SK-N-SH treated with all-trans-retinoic acid at 6 μM for 48 hours (cell line): Measurements from ENCODE around the gene AP2A2.

Source experiments
- ARNTL ChIP-seq: fragments of 450-650 bp; formaldehyde crosslinking; IDR thresholded peaks from 2 replicates; pipeline ENCODE4 v1.5.0; 2020; ENCODE audit warnings: low read depth, mild to moderate bottlenecking, moderate library complexity, borderline replicate concordance
- BACH2 ChIP-seq: fragments of 250-450 bp; sonication (Bioruptor Pico); IDR thresholded peaks from 2 replicates; pipeline ENCODE4 v1.9.0; 2021; ENCODE audit warnings: mild to moderate bottlenecking, borderline replicate concordance
- CSDC2 ChIP-seq: fragments of 250-450 bp; sonication (Bioruptor Pico); IDR thresholded peaks from 2 replicates; pipeline ENCODE4 v1.5.0; 2020; ENCODE audit warnings: mild to moderate bottlenecking, moderate library complexity
- ESRRG ChIP-seq: fragments of 250-450 bp; sonication (Bioruptor Pico); IDR thresholded peaks from 2 replicates; pipeline ENCODE4 v1.6.1; 2021; ENCODE audit warnings: mild to moderate bottlenecking
- GLIS3 ChIP-seq: fragments of 250-450 bp; sonication (Bioruptor Pico); IDR thresholded peaks from 2 replicates; pipeline ENCODE4 v1.5.0; 2020; ENCODE audit warnings: mild to moderate bottlenecking, moderate library complexity
- OSR1 ChIP-seq: fragments of 250-450 bp; sonication (Bioruptor Pico); IDR thresholded peaks from 2 replicates; pipeline ENCODE4 v1.8.0; 2022; ENCODE audit warnings: moderate library complexity, mild to moderate bottlenecking, inconsistent platforms
- RARB ChIP-seq: fragments of 250-450 bp; sonication (Bioruptor Pico); IDR thresholded peaks from 2 replicates; pipeline ENCODE4 v1.8.0; 2021; ENCODE audit warnings: mild to moderate bottlenecking, moderate library complexity
- ZNF8 ChIP-seq: fragments of 450-650 bp; formaldehyde crosslinking; IDR thresholded peaks from 2 replicates; pipeline ENCODE4 v1.5.0; 2020; ENCODE audit warnings: mild to moderate bottlenecking, moderate library complexity
- TF ChIP-seq, protein P1 (sequence below): fragments of 250-450 bp; sonication (Bioruptor Pico); IDR thresholded peaks from 2 replicates; pipeline ENCODE4 v1.8.0; 2021; ENCODE audit warnings: low read depth, mild to moderate bottlenecking, moderate library complexity, borderline replicate concordance
- TF ChIP-seq, protein P2 (sequence below): fragments of 250-450 bp; sonication (Bioruptor Pico); IDR thresholded peaks from 2 replicates; pipeline ENCODE4 v1.5.1; 2020; ENCODE audit warnings: low read depth, mild to moderate bottlenecking, moderate library complexity
- TF ChIP-seq, protein P3 (sequence below): fragments of 250-450 bp; sonication (Bioruptor Pico); IDR thresholded peaks from 2 replicates; pipeline ENCODE4 v1.8.0; 2020; ENCODE audit warnings: mild to moderate bottlenecking, moderate library complexity, borderline replicate concordance

DNA sequence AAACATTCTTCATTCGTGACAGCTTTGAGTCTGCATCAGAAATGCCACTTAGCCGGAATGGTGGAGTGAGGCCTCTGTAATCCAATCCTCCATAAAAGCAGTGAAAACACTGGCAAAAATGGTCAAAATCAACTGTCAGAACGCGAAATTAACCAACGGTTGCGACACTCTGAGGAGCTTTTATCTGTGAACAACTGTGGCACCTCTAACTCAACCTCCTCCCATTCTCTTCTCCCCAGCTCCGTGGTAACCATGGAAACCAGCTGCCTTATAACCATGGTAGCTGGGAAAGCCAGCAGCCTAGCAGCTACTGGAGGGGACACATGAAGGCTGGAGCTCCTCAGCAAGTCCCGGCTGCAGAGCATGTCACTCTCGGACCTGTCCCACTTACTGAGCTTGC is 20.3 kb downstream of the AP2A2 start:
- TF ChIP-seq, protein P1, sequence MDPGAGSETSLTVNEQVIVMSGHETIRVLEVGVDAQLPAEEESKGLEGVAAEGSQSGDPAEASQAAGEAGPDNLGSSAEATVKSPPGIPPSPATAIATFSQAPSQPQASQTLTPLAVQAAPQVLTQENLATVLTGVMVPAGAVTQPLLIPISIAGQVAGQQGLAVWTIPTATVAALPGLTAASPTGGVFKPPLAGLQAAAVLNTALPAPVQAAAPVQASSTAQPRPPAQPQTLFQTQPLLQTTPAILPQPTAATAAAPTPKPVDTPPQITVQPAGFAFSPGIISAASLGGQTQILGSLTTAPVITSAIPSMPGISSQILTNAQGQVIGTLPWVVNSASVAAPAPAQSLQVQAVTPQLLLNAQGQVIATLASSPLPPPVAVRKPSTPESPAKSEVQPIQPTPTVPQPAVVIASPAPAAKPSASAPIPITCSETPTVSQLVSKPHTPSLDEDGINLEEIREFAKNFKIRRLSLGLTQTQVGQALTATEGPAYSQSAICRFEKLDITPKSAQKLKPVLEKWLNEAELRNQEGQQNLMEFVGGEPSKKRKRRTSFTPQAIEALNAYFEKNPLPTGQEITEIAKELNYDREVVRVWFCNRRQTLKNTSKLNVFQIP (CRISPR knock-in tag): no peak
- TF ChIP-seq CSDC2 (CRISPR knock-in tag) (no peak), ESRRG (CRISPR knock-in tag) (no peak), GLIS3 (no peak), RARB (CRISPR knock-in tag) (no peak), OSR1 (CRISPR knock-in tag) (no peak), BACH2 (no peak), ARNTL (CRISPR knock-in tag) (no peak), ZNF8 (CRISPR knock-in tag) (no peak)
- TF ChIP-seq, protein P2, sequence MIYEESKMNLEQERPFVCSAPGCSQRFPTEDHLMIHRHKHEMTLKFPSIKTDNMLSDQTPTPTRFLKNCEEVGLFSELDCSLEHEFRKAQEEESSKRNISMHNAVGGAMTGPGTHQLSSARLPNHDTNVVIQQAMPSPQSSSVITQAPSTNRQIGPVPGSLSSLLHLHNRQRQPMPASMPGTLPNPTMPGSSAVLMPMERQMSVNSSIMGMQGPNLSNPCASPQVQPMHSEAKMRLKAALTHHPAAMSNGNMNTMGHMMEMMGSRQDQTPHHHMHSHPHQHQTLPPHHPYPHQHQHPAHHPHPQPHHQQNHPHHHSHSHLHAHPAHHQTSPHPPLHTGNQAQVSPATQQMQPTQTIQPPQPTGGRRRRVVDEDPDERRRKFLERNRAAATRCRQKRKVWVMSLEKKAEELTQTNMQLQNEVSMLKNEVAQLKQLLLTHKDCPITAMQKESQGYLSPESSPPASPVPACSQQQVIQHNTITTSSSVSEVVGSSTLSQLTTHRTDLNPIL: no peak
- TF ChIP-seq, protein P3, sequence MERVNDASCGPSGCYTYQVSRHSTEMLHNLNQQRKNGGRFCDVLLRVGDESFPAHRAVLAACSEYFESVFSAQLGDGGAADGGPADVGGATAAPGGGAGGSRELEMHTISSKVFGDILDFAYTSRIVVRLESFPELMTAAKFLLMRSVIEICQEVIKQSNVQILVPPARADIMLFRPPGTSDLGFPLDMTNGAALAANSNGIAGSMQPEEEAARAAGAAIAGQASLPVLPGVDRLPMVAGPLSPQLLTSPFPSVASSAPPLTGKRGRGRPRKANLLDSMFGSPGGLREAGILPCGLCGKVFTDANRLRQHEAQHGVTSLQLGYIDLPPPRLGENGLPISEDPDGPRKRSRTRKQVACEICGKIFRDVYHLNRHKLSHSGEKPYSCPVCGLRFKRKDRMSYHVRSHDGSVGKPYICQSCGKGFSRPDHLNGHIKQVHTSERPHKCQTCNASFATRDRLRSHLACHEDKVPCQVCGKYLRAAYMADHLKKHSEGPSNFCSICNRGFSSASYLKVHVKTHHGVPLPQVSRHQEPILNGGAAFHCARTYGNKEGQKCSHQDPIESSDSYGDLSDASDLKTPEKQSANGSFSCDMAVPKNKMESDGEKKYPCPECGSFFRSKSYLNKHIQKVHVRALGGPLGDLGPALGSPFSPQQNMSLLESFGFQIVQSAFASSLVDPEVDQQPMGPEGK (CRISPR knock-in tag): no peak
